Activated CD4-positive, alpha-beta T cell treated with anti-CD3 and anti-CD28 coated beads, Interleukin-2, Interleukin-4, amounts not matched to agents 100 ng/mL and 50 ng/mL, durations not matched to agents 16 hours and 8 hours (primary cell): ENCODE results near the gene GALC.
"Not testable (repeated sequence)": the region's sequence is repeated elsewhere in the genome, so short reads cannot be mapped to it uniquely, and the experiment has no call there.

Source experiments
- DNase-seq: peaks from one replicate; pipeline ENCODE4 v3.0.0-alpha.2; 2020; ENCODE audit warnings: low spot score

The GALC gene

DNA sequence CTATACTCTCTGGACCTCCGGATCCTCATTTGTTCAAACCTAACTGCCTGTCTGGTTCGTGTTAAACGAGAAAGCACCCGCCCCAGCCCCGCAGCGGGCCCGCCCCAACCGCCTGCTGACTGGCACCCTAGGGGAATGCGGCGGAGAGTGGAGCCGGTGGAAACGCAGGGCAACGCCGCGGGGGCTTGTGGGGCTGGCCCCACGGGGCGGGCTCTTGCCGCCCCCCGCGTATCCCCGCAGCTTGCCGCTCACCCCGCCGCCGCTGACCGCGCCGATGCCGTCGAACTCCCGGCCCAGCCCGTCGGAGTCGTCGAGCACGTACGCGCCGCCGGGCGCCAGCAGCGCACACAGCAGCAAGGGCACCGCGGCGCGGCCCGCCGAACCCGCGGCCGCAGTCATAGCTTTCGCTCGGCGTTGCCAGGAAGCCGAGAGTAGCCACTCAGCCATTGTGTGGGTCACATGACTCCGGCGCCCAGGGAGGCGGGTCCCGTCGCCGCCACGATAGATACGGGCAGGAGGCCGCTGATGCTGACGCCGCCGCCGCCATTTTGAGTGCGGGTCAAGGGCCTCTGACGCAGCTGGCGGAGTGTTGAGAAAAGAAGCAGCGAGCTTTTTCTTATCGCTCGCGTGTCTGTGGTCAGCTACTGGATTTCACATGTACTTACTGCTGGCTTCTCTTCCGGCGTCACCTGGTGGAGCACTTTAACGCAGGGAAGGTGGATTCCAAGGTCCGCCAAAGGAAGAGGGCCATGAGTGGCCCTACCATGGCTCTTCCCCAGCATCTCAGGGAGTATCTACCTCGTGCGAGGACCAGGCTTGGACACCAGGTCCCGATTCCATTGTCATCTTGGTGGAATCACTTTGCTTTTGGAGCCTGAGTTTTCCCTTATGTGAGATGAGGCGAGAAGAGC, at the start of gene GALC:
GALC (minus strand) TSS at position 465 of the 911 bp plus-strand sequence; CDS start at position 447, 18 bp downstream.
- DNase-seq = peak; percentile 96

DNA sequence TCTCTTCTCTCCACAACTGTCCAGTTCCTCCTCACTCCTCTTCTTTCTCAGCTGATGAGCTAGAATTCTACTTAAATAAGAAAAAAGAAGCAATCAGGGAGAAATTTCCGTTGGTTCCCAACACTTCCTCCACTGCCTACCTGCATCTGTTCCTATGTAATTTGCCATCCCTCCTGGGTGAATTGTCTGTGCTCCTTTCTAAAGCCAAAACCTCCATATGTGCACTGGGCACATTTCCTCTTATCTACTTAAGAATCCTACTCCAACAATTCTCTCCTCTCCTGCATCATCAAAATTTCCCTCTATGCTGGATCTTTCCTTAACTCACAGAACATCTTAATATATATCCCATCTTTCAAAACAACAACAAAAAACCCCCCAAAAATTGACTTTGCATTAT, 47.2 kb upstream of the GALC start:
- DNase-seq = no peak

DNA sequence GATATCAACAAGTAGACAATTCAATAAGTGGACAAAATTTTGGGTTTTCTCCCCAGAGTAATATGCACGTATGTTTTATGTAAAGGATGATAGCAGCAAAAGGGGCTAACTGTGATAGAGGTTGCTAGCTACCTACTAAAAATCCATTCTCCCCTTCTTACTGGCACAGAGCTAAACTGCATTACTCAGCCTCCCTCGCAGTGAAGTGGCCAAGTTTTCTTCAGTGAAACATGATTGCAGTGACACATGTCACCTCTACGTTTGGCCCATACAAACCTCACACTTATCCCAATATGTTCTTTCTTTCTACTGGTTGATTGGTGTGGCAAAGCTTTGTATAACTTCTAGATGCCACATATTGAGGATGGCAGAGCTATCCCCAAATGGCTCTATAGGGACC, 46.2 kb upstream of the GALC start:
- DNase-seq = no peak

DNA sequence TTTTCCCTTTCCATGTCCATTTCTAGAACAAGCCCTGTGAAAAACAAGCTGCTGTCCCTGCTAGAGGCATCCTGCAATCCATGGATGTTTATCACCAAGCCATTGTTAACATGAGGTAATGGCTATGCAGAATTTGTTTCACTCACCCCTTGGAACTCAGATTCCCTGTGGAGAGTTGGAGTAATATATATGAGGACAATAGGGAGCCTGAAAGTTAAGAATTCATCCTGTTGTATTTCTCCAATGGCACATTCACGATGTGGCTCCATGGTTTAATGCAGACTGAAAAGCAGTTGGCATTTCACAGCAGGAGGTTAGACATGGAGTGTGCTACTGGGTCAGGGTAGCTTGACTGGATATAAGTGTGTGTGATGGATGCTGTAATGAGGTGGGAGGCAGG, 44.3 kb upstream of the GALC start:
- DNase-seq = no peak

DNA sequence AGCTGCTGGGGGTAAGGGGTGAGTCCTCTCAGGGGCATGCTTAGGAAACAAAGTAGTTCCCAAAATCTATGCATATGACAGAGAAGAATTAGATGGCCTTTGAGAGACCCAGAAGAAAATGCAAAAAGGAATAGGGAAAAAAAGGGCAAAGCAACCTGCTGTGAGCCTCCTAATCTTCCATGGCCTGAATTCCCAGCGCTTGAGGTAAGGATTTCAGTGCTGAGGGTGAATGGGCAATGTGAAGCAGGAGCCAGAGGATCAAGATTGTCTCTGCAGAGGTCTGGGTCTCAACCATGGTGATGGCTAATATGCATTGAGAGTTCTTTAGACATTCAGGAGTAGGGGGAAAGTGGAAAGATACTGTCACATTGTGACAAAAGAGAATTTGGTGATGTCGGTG, 43.4 kb upstream of the GALC start:
- no peak for DNase-seq

DNA sequence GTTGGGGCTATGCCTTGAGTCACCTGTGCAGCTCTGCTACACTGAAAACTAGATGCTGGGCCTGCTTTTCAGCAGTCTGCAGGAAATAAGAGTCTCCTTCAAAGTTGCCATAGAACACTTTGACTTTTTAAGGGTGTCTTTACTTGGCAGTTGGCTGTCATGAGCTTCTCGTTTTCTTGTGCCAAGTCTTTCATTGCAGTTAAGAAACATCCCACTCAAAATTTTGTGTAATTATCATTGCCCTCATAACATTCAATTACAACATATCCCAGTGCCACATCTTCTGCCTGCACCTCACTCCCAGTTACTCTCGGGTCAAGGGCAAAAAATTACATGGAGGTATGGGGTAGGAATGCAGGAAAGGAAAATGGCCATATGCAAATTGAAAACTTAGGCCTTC, 41.1 kb upstream of the GALC start:
- DNase-seq = no peak

DNA sequence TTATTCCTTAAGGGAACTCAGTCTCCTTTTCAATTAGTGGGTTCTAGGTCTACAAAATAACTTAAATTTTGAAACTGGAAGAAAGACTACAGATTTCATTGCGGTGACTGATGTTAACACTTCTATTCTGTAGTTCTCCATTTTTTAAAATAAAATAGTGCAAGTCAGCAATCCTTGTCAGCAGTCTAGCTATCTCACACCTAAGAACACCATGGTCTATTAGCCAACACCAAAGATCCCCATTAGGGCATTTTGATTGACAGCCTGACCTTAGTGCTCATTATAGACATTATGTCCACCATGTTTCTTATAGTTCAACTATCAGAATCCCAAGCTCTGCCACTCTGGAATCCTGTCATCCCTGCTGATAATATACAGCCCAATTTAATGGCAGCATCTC, 39.4 kb upstream of the GALC start:
- DNase-seq = no peak

DNA sequence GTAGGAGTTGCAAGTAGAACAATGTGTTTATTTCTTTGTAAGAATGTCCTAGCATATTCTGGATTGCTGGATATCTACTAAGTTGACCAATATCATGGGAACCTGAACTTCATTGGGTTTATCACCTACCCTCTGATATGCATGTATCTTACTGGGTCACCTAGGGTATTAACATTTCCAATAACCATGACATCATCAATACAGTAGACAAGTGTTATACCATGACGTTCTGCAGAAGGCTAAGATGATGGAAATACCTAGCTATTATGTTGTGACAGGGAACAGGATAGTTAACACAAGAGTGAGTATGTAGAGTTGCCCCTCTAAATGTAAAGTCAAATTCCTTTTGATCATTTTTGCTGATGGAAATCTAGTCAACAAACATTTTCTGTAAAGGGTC, 37.9 kb upstream of the GALC start:
- no peak for DNase-seq

DNA sequence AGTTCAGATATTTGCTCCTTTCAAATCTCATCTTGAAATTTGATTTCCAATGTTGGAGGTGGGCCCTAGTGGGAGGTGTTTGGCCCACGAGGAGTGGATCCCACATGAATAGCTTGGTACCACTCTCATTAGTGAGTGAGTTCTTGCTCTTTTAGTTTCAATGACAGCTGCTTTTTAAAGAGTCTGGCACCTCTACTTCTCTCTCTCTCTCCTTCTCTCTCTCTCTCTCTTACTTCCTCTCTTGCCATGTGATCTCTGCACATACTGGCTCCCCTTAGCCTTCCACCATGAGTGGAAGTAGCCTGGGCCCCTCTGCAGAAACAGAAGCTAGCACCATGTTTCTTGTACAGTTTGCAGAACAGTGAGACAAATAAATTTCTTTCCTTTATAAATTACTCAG, 37.1 kb upstream of the GALC start:
- no peak for DNase-seq

DNA sequence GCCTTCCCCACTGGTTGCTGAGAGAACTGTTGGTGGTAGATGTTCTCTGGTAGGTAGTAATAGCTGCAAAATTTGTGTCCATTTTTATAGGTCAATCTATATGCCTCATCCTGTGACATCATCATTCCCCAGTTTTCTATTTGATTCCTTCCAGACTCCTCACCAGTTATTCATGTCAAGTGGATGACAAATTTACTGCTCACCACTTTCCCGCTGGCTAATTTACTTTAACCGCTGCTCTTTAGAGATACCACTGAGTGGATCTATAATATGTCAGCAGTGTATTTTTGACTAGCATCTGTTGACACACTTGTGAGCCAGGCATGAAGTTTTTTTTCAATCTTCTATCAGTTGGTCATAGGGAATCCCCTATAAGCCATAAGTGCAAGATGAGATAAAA, 36.5 kb upstream of the GALC start:
- peak; percentile 32 for DNase-seq

DNA sequence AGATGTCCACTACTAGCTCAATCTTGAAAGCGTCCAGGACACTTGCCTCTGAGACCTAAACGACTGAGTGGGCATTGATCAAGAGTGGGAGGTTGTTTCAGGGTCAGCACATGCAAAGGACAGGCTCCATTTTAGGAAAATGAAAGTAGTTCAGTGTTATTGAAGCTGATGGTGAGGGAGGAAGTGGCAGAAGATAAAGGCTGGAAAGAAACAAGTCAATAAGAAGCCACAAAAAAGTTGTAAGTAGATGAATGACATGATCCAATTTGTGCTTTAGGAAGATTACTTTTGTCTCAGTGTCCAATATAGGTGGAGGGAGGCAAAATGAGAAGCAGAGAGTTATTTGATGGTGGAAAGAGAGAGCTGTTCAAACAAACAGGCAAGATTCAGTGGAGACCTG, 33.9 kb upstream of the GALC start:
- no peak for DNase-seq

DNA sequence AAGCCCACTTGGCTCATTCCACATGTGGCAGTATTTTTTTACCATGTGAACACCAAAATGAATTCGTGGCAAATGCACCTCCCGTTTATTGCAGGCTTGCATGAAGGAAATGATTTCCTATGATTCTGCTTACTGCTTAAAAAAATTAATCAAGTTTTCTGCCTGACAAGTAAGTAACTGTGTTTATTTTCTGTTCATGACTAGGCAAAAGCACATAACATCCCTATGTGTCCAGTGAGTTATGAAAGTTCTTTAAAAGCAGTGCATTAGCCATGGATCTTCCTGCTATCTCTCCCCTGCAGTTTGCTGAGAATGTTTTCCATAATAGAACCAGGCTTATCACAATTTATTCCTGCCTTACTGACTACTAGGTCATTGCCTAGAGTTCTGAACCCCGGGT, 32.3 kb upstream of the GALC start:
- DNase-seq = no peak

DNA sequence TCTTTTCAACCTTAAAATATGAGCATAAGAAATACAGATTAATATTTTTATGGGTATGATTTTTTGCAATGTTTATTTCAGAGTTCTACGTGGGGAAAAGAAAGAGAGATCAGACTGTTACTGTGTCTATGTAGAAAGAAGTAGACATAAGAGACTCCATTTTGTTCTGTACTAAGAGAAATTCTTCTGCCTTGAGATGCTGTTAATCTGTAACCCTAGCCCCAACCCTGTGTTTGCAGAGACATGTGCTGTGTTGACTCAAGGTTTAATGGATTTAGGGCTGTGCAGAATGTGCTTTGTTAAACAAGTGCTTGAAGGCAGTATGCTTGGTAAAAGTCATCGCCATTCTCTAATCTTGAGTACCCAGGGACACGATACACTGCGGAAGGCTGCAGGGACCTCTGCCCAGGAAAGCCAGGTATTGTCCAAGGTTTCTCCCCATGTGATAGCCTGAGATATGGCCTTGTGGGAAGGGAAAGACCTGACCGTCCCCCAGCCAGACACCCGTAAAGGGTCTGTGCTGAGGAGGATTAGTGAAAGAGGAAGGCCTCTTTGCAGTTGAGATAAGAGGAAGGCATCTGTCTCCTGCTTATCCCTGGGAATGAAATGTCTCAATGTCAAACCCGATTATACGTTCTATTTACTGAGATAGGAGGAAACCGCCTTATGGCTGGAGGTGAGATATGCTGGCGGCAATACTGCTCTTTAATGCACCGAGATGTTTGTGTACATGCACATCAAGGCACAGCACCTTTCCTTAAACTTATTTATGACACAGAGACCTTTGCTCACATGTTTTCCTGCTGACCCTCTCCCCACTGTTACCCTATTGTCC, 31.5 kb upstream of the GALC start:
- DNase-seq = not testable (repeated sequence)

DNA sequence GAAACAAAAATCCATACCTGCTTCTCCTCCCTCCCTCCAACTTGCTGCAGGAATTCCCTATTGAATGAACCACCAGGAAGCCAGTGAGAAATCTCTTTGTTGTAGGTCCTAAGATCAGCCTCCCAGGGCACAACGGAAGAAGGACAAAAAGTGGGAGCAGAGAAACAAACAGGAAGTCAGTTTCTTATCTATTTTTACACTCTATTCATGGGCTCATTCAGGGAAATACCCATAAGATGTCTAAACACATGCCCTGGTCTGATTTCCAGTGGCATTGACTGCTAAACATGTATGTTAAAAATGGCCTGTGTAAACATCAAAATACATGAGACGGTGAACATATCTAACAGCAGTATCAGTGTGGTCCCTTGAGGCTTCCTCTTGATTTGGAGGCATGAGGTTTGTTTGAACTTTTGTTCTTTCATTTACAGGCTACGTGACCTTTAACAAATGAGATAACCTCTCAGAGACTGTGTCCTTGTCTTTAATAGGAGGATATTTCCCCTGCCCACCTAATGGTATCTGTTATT, 30.7 kb upstream of the GALC start:
- DNase-seq = no peak

DNA sequence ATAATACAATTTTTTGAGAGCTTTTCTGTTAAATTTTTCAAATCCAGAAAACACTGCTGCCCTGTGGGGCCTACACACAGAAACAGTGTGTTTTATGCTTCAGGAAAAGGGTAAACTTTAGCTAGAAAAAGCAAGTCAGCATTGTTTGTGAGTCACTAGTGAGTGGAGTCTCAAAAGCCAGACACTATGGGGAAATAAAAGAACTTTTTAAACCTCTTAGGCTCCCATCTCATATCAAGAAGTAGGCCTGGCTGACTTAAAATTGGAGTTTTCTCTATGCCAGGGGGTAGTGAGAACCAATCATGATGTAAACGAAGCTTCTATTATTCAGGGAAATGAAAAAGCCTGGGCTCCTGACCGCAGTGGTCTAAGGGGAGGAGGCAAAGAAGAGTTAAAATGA, 24.6 kb upstream of the GALC start:
- DNase-seq = no peak

DNA sequence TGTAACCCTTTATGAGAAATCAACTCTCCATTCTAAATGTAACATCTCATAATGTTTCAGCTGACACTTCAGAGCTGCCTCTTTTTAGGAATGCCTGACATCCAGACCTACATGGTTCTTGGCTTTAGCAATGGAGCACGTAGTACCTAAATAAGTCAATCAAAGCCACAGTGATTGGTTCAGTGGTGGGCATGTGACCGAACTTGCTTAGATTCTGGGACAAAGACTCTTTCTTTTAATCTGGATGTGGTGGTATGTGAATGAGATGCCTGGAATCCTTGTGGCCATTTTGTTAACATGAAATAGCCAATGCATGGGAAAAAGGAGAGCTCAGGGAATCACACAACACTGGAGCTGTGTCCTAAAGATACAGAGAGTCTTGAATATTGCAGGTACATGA, 23.8 kb upstream of the GALC start:
- no peak for DNase-seq

DNA sequence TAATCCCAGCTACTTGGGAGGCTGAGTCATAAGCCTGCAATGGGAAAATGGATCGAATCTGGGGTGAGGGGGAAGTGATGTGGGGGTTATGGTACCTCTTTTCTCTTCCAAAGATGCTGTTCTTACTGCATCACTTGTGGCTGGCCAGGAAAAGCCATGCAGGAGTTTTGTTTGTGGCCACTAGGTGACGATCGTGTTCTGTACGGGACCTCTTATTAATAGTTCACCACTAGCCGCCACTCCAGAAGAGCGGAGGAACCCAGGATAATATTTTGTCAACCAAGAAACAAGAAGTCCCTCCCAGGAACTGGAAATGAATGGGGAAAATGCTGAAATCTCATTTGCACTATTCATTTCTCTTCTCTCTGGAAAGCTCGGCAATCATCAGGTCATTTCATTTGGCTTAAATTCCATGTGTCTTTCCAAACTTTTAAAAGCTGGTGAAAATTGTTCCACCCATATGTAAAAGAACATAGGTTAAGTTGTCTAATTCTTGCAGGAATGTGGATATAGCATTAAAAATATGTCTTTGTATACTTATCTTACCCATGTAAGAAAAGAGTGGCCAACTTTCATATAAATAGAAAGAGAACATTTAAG, 20.9 kb upstream of the GALC start:
- peak; percentile 41 for DNase-seq

DNA sequence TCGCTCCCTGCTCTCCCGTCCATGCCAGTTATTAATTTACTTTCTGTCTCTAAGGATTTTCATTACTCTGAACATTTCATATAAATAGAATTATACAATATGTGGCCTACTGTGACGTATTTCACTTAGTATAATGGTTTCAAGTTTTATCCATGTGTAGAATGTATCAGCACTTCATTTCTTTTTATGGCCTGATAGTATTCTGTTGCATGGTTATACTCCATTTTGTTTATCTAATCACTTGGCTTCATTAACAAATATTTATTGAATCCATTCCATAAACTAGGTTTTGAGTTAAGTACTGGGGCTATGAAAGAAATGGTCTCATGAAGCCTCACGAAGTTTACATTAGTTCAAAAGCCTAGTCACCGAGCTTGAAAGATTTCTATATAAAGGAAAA, 19.5 kb upstream of the GALC start:
- no peak for DNase-seq

DNA sequence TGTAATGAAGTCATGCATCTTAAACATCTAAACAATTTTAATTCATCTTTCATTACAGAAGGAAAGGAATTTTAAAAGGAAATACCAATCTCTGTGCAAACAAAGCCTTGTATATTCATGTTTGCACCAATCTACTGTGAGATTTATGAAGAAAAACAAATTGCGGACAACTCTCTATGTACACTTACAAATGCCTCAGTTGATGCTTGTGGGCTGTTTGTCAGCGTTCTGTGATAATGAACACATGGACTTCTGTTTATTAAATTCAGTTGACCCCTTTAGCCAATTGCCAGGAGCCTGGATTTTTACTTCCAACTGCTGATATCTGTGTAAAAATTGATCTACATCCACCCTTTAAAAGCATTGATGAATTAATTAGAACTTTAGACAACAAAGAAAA, 17.3 kb upstream of the GALC start:
- DNase-seq = no peak

DNA sequence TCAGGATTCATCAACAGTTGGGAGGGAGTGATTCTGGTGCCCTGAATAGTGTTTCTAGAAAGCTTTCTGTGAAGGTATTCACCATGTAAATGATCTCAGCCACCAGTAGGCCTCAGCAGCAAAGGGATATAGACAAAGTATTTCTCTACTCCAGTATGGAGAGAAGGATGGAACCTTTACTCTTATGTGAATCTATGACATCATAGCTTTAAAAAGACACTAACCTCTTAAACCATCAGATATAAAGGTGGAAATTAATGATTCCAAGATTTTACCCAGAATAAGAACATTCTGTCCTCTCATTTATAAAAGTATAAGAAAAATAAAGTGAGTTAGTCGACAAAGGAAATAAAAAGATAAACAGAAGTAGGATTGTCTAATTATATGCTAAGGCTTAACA, 16.5 kb upstream of the GALC start:
- no peak for DNase-seq

DNA sequence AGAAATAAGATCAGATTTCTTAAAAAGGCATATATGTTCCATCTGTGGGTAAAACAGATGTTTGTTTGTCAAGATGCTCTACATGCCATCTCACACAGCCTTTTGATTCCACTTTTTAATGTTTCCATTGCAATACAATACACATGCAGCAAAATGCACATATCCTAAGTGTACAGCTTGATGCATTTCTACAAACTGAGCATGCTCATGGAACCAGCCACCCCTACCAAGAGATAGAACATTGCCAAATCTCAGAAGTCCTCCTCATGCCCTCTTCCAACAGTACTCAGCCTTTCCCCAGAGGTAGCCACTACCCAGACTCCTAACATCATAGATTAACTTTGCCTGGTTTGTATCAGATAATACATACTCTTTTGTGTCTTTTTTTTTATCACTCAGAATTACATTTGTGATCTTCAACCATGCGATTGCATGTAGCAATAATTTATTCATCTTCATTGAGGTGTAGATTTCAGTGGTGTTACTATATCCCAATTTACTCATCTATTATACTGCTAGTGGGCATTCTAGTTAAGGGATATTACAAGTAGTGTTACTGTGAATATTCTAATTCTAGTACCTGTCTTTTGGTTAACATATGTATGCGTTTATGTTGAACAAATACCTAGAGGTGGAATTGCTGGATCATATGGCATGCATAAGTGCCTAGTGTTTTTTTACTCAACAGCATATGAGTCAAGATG, 15.2 kb upstream of the GALC start:
- no peak for DNase-seq

DNA sequence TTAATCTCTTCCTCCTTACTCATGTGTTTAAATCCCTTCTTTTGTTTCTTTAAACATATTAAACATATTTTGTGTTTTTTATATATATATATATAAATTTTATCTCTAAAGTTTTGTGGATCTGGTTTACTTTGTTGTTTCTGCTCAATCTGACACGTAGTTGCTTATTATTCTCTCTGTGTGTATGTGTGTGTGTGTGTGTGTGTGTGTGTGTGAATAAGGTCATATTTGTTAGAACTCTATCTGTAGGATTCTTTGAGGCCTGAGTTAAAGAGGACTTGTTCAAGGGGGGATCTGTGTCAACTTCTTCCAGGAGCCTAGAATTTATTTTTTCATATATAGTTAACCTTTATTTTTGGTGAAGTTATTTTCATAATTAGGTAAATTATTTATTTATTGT, 14.6 kb upstream of the GALC start:
- DNase-seq = no peak
